HL-60 (cell line): ENCODE data around the gene RGS6.

ENCODE experiments used
- DNase-seq, 2 experiments: peaks; one replicate each; pipeline ENCODE4 v3.0.0-alpha.2; 2010 to 2020; ENCODE audit warnings: low read depth in 1 of 2, low spot score in 1 of 2
- H3K27ac ChIP-seq: fragments of 250-450 bp; sonication (Bioruptor Pico); replicated peaks from 2 replicates; pipeline ENCODE4 v1.5.1; 2020; ENCODE audit warnings: mild to moderate bottlenecking, moderate library complexity
- H3K27me3 ChIP-seq: fragments of 250-450 bp; sonication (Bioruptor Pico); 2 replicates; pipeline ENCODE4 v1.5.1; 2021; ENCODE audit warnings: mild to moderate bottlenecking, moderate library complexity; ENCODE audit not compliant: insufficient read depth, poor library complexity, severe bottlenecking
- H3K4me3 ChIP-seq: replicated peaks from 2 replicates; pipeline ENCODE4 v1.5.1; 2011; ENCODE audit warnings: mild to moderate bottlenecking, control low read depth, low read length; ENCODE audit not compliant: insufficient read depth
- GABPA ChIP-seq: IDR thresholded peaks from 2 replicates; pipeline ENCODE4 v1.6.1; 2012; ENCODE audit warnings: low read depth
- POLR2AphosphoS5 ChIP-seq: IDR thresholded peaks from 2 replicates; pipeline ENCODE4 v1.6.1; 2012; ENCODE audit warnings: low read depth
- SPI1 ChIP-seq: IDR thresholded peaks from 2 replicates; pipeline ENCODE4 v1.6.1; 2012; ENCODE audit warnings: low read depth, mild to moderate bottlenecking, borderline replicate concordance
- TF ChIP-seq, protein P1 (sequence below): IDR thresholded peaks from 2 replicates; pipeline ENCODE4 v1.6.1; 2012; ENCODE audit warnings: low read depth; ENCODE audit not compliant: insufficient replicate concordance
- TF ChIP-seq, protein P2 (sequence below): IDR thresholded peaks from one replicate; pipeline ENCODE4 v1.5.1; 2011; ENCODE audit warnings: low read length, control low read depth, inconsistent platforms; ENCODE audit not compliant: insufficient read depth

RGS6 gene

DNA sequence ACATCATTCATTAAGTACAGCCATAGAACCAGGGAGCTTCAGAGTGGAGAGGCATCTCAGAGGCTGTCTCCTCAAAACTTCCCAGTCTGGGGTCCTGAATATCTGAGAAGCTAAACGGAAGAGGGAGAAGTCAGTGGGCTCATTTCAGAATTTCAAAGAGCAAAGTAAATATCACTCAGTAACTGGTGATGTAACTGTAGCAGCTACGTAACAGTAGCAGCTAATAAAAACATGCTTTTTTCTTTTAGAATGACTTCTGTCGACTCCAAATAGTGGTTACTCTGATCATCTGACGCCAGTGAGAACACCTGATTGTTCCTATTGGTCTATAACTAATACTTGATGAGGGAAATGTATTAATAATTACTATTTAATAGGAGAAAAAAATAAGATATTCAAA is 578.3 kb downstream of the RGS6 start:
- no peaks in the 10 kb centered on the region for H3K27me3 ChIP-seq
- TF ChIP-seq, protein P1, sequence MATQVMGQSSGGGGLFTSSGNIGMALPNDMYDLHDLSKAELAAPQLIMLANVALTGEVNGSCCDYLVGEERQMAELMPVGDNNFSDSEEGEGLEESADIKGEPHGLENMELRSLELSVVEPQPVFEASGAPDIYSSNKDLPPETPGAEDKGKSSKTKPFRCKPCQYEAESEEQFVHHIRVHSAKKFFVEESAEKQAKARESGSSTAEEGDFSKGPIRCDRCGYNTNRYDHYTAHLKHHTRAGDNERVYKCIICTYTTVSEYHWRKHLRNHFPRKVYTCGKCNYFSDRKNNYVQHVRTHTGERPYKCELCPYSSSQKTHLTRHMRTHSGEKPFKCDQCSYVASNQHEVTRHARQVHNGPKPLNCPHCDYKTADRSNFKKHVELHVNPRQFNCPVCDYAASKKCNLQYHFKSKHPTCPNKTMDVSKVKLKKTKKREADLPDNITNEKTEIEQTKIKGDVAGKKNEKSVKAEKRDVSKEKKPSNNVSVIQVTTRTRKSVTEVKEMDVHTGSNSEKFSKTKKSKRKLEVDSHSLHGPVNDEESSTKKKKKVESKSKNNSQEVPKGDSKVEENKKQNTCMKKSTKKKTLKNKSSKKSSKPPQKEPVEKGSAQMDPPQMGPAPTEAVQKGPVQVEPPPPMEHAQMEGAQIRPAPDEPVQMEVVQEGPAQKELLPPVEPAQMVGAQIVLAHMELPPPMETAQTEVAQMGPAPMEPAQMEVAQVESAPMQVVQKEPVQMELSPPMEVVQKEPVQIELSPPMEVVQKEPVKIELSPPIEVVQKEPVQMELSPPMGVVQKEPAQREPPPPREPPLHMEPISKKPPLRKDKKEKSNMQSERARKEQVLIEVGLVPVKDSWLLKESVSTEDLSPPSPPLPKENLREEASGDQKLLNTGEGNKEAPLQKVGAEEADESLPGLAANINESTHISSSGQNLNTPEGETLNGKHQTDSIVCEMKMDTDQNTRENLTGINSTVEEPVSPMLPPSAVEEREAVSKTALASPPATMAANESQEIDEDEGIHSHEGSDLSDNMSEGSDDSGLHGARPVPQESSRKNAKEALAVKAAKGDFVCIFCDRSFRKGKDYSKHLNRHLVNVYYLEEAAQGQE, result no peak
- TF ChIP-seq GABPA, result no peak
- TF ChIP-seq POLR2AphosphoS5, result no peak
- TF ChIP-seq SPI1, result no peak
- TF ChIP-seq, protein P2, sequence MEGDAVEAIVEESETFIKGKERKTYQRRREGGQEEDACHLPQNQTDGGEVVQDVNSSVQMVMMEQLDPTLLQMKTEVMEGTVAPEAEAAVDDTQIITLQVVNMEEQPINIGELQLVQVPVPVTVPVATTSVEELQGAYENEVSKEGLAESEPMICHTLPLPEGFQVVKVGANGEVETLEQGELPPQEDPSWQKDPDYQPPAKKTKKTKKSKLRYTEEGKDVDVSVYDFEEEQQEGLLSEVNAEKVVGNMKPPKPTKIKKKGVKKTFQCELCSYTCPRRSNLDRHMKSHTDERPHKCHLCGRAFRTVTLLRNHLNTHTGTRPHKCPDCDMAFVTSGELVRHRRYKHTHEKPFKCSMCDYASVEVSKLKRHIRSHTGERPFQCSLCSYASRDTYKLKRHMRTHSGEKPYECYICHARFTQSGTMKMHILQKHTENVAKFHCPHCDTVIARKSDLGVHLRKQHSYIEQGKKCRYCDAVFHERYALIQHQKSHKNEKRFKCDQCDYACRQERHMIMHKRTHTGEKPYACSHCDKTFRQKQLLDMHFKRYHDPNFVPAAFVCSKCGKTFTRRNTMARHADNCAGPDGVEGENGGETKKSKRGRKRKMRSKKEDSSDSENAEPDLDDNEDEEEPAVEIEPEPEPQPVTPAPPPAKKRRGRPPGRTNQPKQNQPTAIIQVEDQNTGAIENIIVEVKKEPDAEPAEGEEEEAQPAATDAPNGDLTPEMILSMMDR, result no peak
- DNase-seq, result no peak

DNA sequence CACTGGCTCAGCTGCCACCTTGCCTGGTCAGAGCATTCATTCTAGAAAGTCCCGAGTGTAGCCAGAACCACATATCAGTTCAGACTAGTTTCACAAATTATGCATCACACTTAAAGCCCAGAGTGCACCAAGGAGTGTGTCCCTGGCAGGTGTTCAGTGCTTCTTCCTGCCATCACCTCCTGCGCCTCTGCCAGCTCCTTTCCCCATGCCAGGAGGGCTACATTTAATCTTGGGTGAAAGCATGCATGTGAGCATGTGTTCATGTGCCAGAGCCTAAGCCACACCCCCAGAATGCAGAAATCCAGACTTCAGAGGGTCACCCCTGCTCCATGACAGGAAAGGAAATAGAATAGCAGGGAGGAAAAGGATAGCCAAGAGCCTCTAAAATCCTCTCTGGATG is 580.1 kb downstream of the RGS6 start:
- H3K4me3 ChIP-seq, result no peak overlapping the region
- H3K27ac ChIP-seq, result no peak overlapping the region
- DNase-seq, result no peak
- no peaks in the 10 kb centered on the region for H3K27me3 ChIP-seq
- TF ChIP-seq GABPA (no peak), SPI1 (no peak), POLR2AphosphoS5 (no peak)
- TF ChIP-seq, protein P2, result no peak
- TF ChIP-seq, protein P1, result no peak

More for the DNA sequence above, 578.3 kb downstream of the RGS6 start:
- Histone ChIP-seq H3K27ac (no peak overlapping the region), H3K4me3 (no peak overlapping the region)

DNA sequence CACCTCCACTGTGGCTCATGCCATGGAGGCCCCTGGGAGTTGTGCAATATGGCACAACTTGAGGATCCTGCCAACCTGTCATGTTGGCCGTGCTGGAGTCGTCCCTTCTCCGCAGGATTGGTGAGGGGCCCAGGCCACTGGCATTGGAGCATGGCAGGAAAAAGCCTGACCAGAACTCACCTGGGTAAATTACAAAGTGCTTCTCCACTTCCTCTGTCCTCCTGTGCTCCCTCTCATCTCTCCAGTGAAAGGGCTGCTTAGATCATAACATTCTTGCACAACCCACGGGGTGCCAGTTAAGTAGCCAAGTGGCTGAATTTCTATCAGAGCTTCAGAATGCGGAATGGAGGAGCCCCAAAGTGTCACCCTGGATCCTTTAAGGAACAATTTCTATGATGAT is 580.7 kb downstream of the RGS6 start:
- H3K27ac ChIP-seq, result no peak overlapping the region
- no peaks in the 10 kb centered on the region for H3K27me3 ChIP-seq
- TF ChIP-seq, protein P2, result no peak
- TF ChIP-seq GABPA, result no peak
- TF ChIP-seq, protein P1, result no peak
- no peak for TF ChIP-seq POLR2AphosphoS5
- no peak for TF ChIP-seq SPI1
- no peak overlapping the region for H3K4me3 ChIP-seq
- no peak for DNase-seq
